Measurements from ENCODE around the gene PLPP2. TPM values are rescaled to one million over a fixed set of nuclear protein-coding genes. Genes with fewer than 3 reads are reported as not detected.

PLPP2 gene
- total RNA-seq, 1 donor from 2014 or later, result 1.9 TPM

DNA sequence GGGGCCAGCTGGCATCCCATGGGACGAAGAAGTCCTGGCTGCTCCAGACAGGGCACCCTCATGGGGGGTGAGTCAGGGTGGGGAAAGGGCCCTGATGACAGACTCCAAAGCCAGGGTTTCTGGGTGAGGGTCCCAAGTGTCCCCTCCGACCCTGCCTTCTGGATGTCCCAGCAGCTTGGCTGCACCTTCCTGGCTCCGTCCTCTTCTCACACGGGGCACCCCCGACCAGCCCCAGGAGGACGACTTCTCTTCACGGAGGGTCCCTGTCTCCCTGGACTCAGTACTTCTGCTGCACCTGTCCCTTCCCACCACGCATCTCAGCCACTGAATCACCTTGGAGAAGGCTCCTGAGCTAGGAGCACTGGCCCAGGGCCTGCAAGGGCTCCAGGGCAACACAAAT lies 33.5 kb upstream of the PLPP2 start:
- TF ChIP-seq, protein P1, sequence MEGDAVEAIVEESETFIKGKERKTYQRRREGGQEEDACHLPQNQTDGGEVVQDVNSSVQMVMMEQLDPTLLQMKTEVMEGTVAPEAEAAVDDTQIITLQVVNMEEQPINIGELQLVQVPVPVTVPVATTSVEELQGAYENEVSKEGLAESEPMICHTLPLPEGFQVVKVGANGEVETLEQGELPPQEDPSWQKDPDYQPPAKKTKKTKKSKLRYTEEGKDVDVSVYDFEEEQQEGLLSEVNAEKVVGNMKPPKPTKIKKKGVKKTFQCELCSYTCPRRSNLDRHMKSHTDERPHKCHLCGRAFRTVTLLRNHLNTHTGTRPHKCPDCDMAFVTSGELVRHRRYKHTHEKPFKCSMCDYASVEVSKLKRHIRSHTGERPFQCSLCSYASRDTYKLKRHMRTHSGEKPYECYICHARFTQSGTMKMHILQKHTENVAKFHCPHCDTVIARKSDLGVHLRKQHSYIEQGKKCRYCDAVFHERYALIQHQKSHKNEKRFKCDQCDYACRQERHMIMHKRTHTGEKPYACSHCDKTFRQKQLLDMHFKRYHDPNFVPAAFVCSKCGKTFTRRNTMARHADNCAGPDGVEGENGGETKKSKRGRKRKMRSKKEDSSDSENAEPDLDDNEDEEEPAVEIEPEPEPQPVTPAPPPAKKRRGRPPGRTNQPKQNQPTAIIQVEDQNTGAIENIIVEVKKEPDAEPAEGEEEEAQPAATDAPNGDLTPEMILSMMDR (IDR thresholded peaks at IDR 0.05), result no peak
- no peak overlapping the region for H3K4me3 Mint-ChIP-seq (ENCODE audit: unreplicated experiment)
- no peak overlapping the region for H3K27ac Mint-ChIP-seq (ENCODE audit: unreplicated experiment)
- H3K36me3 Mint-ChIP-seq (ENCODE audit: unreplicated experiment), result peaks cover 48% of the 10 kb centered on the region
- H3K4me1 Mint-ChIP-seq (ENCODE audit: unreplicated experiment), result no peaks in the 10 kb centered on the region
- DNase-seq (ENCODE audit: extremely low spot score, unreplicated experiment), result no peak
- H3K27me3 Mint-ChIP-seq (ENCODE audit: unreplicated experiment), result no peaks in the 10 kb centered on the region
- no peaks in the 10 kb centered on the region for H3K9me3 Mint-ChIP-seq (ENCODE audit: unreplicated experiment)

DNA sequence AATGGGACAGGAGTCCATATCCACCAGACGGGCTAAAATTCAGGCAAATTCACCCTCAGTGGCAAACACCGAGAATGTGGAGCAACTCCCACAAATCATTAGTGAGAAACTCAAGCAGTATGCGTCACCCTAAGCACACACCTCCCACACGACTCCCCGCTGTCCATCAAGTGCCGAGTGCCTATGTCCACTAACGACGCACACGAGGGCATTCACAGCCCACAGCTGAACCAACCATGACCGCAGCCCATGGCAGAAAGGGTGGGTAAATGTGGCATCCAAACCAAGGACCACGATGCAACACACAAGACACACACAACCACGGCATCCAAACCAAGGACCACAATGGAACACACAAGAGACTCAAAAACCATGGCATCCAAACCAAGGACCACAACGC lies 31.4 kb upstream of the PLPP2 start:
- Mint-ChIP-seq H3K27me3 (ENCODE audit: unreplicated experiment) (no peaks in the 10 kb centered on the region), H3K36me3 (ENCODE audit: unreplicated experiment) (peaks cover 38% of the 10 kb centered on the region), H3K4me3 (ENCODE audit: unreplicated experiment) (no peak overlapping the region), H3K27ac (ENCODE audit: unreplicated experiment) (no peak overlapping the region), H3K9me3 (ENCODE audit: unreplicated experiment) (no peaks in the 10 kb centered on the region), H3K4me1 (ENCODE audit: unreplicated experiment) (no peaks in the 10 kb centered on the region)
- TF ChIP-seq, protein P1 (IDR thresholded peaks at IDR 0.05), result no peak
- no peak for DNase-seq (ENCODE audit: extremely low spot score, unreplicated experiment)

DNA sequence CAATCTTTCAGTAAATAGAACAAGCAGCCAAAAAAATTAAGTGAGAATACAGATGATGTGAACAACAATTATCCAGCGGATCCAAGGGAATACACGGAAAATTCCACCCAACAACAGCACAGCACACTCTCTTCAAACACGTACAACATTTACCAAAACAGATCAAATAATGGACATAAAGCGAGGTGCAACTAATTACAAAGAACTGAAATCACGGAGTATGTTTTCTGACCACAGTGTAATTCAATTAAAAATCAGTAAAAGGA lies 27.2 kb upstream of the PLPP2 start:
- no peaks in the 10 kb centered on the region for H3K4me1 Mint-ChIP-seq (ENCODE audit: unreplicated experiment)
- no peak for DNase-seq (ENCODE audit: extremely low spot score, unreplicated experiment)
- H3K9me3 Mint-ChIP-seq (ENCODE audit: unreplicated experiment), result peaks cover 7% of the 10 kb centered on the region
- H3K4me3 Mint-ChIP-seq (ENCODE audit: unreplicated experiment), result no peak overlapping the region
- peaks cover 48% of the 10 kb centered on the region for H3K36me3 Mint-ChIP-seq (ENCODE audit: unreplicated experiment)
- TF ChIP-seq, protein P1 (IDR thresholded peaks at IDR 0.05), result no peak
- H3K27ac Mint-ChIP-seq (ENCODE audit: unreplicated experiment), result no peak overlapping the region
- no peaks in the 10 kb centered on the region for H3K27me3 Mint-ChIP-seq (ENCODE audit: unreplicated experiment)

DNA sequence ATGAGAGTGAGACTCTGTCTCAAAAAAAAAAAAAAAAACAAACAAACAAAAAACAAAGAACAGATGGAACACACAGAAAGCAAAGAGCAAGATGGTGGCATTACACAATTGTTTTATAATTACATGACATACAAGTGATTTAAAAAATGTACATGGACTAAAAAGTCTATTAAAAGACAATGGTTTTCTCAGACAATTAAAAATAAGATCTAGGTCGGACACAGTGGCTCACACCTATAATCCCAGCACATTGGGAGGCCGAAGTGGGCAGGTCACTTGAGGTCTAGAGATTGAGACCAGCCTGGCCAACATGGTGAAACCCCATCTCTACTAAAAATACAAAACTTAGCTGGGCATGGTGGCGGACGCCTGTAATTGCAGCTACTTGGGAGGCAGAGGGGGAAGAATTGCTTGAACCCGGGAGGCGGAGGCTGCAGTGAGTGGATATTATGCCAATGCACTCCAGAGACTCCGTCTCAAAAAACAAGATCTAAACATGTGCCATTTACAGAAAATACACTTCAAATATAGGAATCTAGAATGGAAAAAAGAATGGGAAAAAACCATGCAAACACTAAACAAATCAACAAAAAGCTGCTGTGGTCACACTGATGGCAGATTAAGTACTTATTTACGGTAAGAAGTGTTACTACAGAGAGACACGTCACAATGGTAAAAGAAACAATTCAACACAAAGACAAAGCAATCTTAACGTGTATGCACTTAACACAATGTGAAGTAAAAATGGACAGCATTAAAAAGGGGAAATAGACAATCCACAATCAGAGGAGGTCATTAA lies 26.7 kb upstream of the PLPP2 start:
- H3K4me1 Mint-ChIP-seq (ENCODE audit: unreplicated experiment), result no peaks in the 10 kb centered on the region
- TF ChIP-seq, protein P1 (IDR thresholded peaks at IDR 0.05), result no peak
- no peak overlapping the region for H3K4me3 Mint-ChIP-seq (ENCODE audit: unreplicated experiment)
- peaks cover 49% of the 10 kb centered on the region for H3K36me3 Mint-ChIP-seq (ENCODE audit: unreplicated experiment)
- no peaks in the 10 kb centered on the region for H3K27me3 Mint-ChIP-seq (ENCODE audit: unreplicated experiment)
- H3K9me3 Mint-ChIP-seq (ENCODE audit: unreplicated experiment), result peaks cover 7% of the 10 kb centered on the region
- no peak overlapping the region for H3K27ac Mint-ChIP-seq (ENCODE audit: unreplicated experiment)
- no peak for DNase-seq (ENCODE audit: extremely low spot score, unreplicated experiment)

DNA sequence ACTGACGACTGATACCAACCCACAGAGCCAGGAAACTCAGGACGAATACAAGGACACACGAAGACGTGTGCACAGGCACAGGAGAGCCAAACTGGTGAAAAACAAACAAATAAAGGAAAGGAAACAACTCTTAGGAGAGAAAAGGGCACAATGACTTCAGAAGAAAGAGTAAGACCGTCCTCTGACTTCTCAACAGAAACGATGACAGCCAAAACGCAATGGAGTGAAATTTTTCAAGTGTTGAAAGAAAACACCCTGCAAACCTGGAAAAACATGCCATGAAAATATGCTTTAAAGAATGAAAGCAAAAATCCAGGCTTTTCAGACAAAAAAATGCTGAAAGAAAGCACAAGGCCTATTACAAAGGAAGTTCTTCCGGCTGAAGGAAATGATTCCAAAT lies 24.6 kb upstream of the PLPP2 start:
- H3K4me1 Mint-ChIP-seq (ENCODE audit: unreplicated experiment), result no peaks in the 10 kb centered on the region
- H3K9me3 Mint-ChIP-seq (ENCODE audit: unreplicated experiment), result peaks cover 7% of the 10 kb centered on the region
- no peak overlapping the region for H3K4me3 Mint-ChIP-seq (ENCODE audit: unreplicated experiment)
- H3K27me3 Mint-ChIP-seq (ENCODE audit: unreplicated experiment), result no peaks in the 10 kb centered on the region
- TF ChIP-seq, protein P1 (IDR thresholded peaks at IDR 0.05), result no peak
- DNase-seq (ENCODE audit: extremely low spot score, unreplicated experiment), result no peak
- H3K27ac Mint-ChIP-seq (ENCODE audit: unreplicated experiment), result no peak overlapping the region
- H3K36me3 Mint-ChIP-seq (ENCODE audit: unreplicated experiment), result peaks cover 44% of the 10 kb centered on the region

All from osteocyte (in vitro differentiated cells).